HL-60/S4 treated with phorbol 12-myristate 13-acetate at 8.2 ng/mL for 4 days and 3 days (cell line): ENCODE data around the gene WDR59.
"Not testable (repeated sequence)": the region's sequence is repeated elsewhere in the genome, so short reads cannot be mapped to it uniquely, and the experiment has no call there.

Experiments
- in situ Hi-C: fragments of 300-500 bp; cut with MboI; formaldehyde crosslinking; loops from 2 replicates; pipeline ENCODE4 v1.15.0; 2022; ENCODE audit warnings: low sequenced_read_pairs

The WDR59 gene

GRCh38 chr16:74921051-74921450 lies 63.9 kb downstream of the WDR59 start:
- in situ Hi-C loops: no loop called here

DNA sequence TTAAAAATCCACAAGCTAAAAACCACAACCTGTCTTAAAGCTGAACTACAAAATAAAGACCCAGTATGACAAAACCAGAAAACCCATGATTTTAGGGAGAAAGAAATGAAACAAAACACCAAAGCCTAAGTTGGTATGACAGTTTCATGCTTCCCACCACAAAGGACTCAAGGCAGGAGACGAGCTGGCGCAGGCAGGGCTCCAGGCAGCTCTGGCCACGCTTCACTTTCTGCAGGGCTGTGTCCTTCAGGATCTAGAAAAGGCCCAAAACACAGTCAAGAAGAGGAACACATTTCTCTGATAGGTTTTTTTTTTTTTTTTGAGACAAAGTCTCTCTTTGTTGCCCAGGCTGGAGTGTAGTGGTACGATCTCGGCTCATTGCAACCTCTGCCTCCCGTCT lies 75.3 kb downstream of the WDR59 start:
- in situ Hi-C loops: no loop called here

DNA sequence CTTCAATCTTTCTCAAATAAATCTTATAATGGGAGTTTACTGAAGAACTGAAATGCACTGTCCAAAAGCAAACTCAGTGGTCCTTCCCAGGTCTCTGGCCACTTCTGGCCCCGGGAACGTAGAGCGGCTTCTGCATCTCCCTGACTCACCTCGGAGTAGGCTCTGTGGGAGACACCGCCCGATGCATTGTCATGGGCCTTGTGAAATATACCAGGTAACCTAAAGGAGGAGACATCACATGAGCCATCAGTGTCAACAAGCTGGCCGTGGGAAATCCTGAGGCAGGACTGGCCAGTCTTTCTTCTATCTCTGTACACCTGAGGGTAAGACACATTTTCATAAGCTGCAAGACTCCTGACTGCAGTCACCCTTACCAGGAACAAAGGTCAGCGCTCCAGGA lies 76.2 kb downstream of the WDR59 start:
- in situ Hi-C loops: not testable (repeated sequence)

DNA sequence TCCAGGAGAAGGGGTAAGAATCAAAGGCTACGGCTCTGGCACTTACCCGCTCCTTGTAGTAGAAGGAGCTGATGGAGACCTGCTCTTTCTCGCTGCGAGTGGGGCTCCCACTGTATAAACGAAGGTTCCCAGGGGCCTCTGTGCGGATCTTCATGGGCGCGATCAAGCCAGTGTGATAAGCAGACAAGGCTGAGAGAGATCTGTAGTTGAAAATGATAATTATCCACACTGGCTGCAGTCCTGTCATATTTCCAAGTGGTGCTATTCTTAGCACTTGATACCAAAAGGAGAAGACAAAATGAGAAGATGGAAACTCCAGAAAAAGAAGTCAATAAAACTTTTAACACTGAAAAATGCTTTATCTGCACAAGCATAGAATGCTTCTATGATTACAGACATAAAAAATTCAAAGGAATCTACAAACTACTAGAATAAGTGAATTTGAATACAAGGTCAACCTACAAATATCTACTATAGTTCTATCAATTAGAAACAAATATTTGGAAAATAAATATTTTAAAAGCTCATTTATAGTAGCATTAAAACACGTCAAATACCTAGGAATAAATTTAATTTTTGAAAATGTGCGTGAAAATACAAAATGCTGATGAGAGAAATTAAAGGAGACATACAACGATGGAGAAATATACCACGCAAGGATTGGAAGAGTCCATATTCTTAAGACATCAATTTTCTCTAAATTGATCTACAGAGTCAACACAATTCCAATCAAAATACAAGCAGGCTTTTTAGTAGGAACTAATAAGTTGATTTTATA lies 80.8 kb downstream of the WDR59 start:
- in situ Hi-C loops: no loop called here

DNA sequence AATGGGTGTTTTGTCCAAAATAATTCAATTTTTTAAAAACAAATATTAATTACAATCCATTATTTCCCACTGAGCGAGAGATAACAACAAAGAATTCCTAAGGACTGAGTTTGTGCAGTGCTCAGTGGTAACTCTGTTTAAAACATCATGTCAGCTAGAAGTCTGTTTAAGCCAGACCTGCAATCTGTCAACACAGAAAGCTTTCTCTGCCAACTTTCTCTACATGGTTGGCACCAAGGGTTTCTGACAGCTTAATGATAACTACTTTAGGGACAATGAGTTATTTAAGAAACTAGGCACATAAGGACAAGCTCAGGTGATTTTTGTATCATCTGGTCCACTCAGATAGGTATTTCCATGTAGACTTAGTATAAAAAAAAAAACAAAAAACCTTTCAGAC lies 81.8 kb downstream of the WDR59 start:
- in situ Hi-C loops: no loop called here

GRCh38 chr16:74902161-74902560 lies 82.8 kb downstream of the WDR59 start:
- in situ Hi-C loops: no loop called here

GRCh38 chr16:74901606-74902005 lies 83.3 kb downstream of the WDR59 start:
- in situ Hi-C loops: no loop called here

- in situ Hi-C loops: no loop called here
Observed at GRCh38 chr16:74899816-74900215, 85.1 kb downstream of the WDR59 start.

GRCh38 chr16:74898659-74899058 lies 86.3 kb downstream of the WDR59 start:
- in situ Hi-C loops: no loop called here

DNA sequence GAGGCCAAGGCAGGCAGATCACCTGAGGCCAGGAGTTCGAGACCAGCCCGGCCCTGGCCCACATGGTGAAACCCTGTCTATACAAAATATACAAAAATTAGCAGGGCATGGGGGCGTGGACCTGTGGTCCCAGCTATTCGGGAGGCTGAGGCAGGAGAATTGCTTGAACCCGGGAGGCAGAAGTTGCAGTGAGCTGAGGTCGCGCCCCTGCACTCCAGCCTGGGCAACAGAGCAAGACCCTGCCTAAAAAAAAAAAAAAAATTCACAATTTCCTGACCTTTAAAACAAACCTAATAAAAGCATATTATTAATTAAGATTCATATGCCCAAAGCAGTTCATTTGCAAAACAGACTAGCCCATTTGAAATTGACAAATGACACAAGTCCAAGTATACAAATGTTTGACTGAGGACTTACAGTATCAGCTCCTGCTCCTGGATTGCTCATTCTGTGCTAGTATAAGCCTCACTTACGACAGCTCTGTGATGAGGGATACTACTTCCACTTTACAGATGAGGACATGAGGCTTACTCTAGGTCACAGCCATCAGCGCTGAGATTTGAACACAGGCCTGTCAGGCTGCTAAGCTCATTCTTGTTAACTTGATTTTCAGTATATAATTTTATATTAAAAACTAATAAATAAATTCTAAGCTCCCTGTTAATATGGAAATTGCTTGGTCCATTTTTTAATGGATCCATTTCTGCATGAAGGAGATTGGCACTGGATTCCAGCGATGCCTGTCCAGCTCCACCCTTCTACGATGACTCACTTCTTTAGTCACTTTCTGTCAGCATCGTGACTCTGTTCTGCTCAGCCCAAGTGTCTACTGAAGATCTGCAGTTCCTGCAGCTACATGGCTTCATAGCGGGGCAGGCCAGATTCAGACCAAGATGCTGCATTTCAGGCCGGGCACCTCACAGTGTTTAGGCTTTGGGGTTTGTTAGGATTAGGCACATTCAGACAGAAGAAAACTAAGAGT lies 88.2 kb downstream of the WDR59 start:
- in situ Hi-C loops: no loop called here

- in situ Hi-C loops: no loop called here
Observed at GRCh38 chr16:74893541-74893940, 91.4 kb downstream of the WDR59 start.

GRCh38 chr16:74892574-74893461 lies 92.1 kb downstream of the WDR59 start:
- in situ Hi-C loops: no loop called here

DNA sequence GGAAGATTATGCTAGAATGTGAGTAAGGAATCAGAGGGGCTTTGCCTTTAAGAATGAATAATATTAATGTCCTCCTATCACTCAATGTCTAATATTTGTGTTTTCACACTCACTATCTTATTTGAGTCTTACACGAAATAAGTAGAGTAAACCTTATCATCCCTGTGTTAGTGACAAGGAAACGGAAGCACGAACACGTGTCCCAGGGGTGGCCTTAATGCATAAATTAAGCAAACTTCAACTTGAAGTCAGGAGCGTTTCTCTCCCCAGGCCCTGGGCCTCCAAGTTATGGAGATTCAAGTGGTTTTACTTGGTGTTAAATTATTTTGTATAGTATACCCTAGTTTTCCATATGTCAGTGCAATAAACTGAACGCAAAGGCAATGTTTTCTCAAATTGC lies 96.0 kb downstream of the WDR59 start:
- in situ Hi-C loops: no loop called here

GRCh38 chr16:74888232-74888862 lies 96.6 kb downstream of the WDR59 start:
- in situ Hi-C loops: no loop called here

GRCh38 chr16:74887084-74887483 lies 97.8 kb downstream of the WDR59 start:
- in situ Hi-C loops: no loop called here

DNA sequence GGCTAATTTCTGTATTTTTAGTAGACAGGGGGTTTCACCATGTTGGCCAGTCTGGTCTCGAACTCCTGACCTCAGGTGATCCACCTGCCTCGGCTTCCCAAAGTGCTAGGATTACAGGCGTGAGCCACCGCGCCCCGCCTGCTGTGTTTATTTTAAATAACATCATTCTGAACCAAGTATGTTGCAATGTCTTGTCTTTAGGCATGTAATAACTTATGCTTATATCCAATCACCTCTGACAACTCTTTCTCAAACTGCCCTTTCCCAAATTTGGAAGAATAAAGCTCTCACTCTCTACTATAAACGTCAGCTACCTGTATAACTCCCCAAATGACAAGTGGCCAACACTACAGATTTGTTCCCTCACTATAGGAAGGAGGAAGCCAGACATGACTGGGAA lies 107.2 kb downstream of the WDR59 start:
- in situ Hi-C loops: no loop called here

DNA sequence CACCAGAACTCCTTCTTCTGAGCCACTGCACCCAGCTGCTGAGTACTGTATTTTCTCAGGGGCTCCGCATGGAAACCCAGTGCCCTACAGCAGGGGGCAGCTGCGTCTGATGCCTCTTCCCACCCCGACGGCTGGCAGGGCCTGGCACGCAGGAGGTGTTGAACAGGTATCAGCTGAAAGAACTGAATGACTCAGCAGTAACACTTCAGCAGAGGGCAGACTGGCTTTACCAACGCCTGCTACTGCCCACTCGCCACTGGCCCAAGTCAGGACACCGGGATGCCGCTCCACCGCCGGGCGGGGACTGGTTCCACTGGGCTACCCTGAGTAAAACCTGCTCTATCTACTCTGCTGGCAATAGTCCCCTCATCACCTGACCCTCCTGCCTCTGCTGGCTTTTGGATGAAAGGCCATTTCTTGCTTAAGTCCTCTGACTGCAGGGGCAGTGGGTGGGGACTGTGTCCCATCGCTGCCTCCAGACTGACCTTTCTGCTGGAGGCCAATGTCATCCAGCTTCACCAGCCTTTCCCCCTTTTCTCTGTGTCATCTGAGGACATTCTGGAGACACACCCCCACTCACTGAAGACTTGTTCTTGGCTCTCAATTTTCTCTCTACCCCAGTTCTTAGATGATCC lies 109.9 kb downstream of the WDR59 start:
- in situ Hi-C loops: no loop called here

- in situ Hi-C loops: no loop called here
Observed at GRCh38 chr16:74874123-74874522, 110.8 kb downstream of the WDR59 start.

DNA sequence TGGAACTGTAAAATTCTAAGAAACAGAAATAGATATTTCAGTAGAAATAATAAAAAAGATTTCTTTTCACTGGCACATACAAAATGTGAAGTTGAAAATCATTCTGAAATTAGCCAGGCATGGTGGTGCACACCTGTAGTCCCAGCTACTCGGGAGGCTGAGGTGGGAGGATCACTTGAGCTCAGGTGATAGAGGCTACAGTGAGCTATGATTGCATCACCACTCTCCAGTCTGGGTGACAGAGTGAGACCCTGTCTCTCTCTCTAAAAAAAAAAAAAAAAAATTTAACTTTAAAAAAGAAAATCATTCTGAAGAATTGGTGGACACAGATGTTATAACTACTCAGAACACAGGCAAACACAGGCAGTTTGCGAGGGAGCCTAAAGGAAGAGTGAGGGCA lies 112.6 kb downstream of the WDR59 start:
- in situ Hi-C loops: no loop called here

- in situ Hi-C loops: no loop called here
Observed at GRCh38 chr16:74871608-74872007, 113.3 kb downstream of the WDR59 start.
